Vagina (tissue), 2 donors: ENCODE measurements around the gene PPRC1. TPM values are rescaled to one million over a fixed set of nuclear protein-coding genes. Genes with fewer than 3 reads are reported as not detected.

Source experiments
- DNase-seq, 2 donors: peaks; one replicate each; pipeline ENCODE4 v3.0.0-alpha.2; 2017; ENCODE audit errors: extremely low spot score in 2 of 2
- H3K27ac ChIP-seq: fragments of 200-600 bp; sonication (generic); one replicate; pipeline ENCODE4 v1.5.1; 2019
- H3K27me3 ChIP-seq: fragments of 200-600 bp; sonication (generic); one replicate; pipeline ENCODE4 v1.5.1; 2019
- H3K36me3 ChIP-seq, 2 donors: fragments of 200-600 bp; sonication (generic); one replicate each; pipeline ENCODE4 v1.5.1; 2017 to 2019
- H3K4me1 ChIP-seq: fragments of 200-600 bp; sonication (generic); one replicate; pipeline ENCODE4 v1.5.1; 2019
- H3K4me3 ChIP-seq, 2 donors: fragments of 200-600 bp; sonication (generic); 1 replicate in 1 of 2; 2 replicates in 1 of 2; pipeline ENCODE4 v1.5.1; 2016 to 2019
- H3K9me3 ChIP-seq: fragments of 200-600 bp; sonication (generic); one replicate; pipeline ENCODE4 v1.5.1; 2019
- CTCF ChIP-seq, 3 experiments: fragments of 450-650 bp in 2 of 3; fragments of 200-600 bp in 1 of 3; sonication (generic) in 1 of 3; IDR thresholded peaks; one replicate each; pipeline ENCODE4 v1.5.1; 2017 to 2019; ENCODE audit warnings: antibody characterized with exemption in 3 of 3, mild to moderate bottlenecking in 2 of 3, moderate library complexity in 2 of 3
- POLR2A ChIP-seq, 2 donors: fragments of 450-650 bp; IDR thresholded peaks; one replicate each; pipeline ENCODE4 v1.6.1; 2017; ENCODE audit warnings: antibody characterized with exemption in 2 of 2, mild to moderate bottlenecking in 2 of 2, moderate library complexity in 2 of 2
- POLR2AphosphoS5 ChIP-seq, 2 donors: sonication (generic); formaldehyde crosslinking; IDR thresholded peaks; one replicate each; pipeline ENCODE4 v1.9.0; 2017; ENCODE audit warnings: antibody characterized with exemption in 2 of 2, mild to moderate bottlenecking in 2 of 2, low read depth in 1 of 2; ENCODE audit not compliant: insufficient read depth in 1 of 2
- intact Hi-C: fragments of 100-400 bp; cut with DNase I; formaldehyde crosslinking; loops from one replicate; pipeline ENCODE4 v1.15.1; 2023
- total RNA-seq: library from RNA; depleted of rRNA; stranded (reverse); fragments of >200 nt; gene quantifications from one replicate; pipeline ENCODE4 v1.2.3, GENCODE V29; 2016

PPRC1 gene
- total RNA-seq, 1 donor from 2014 or later: 29.5 TPM

GRCh38 chr10:102139281-102140110 lies 6.7 kb downstream of the PPRC1 start:
- no peak overlapping the region for H3K4me3 ChIP-seq
- TF ChIP-seq CTCF (IDR thresholded peaks at IDR 0.05) (no peak), POLR2AphosphoS5 (IDR thresholded peaks at IDR 0.05; ENCODE audit: insufficient read depth in 1 of 2, low read depth in 1 of 2) (no peak), POLR2A (IDR thresholded peaks at IDR 0.05) (no peak)
- H3K36me3 ChIP-seq: peaks cover 4 to 46% of the 10 kb centered on the region in 2 donors
- no peak overlapping the region for H3K27ac ChIP-seq
- no peaks in the 10 kb centered on the region for H3K27me3 ChIP-seq
- no peak for DNase-seq
- intact Hi-C loops: no loop called here
- H3K9me3 ChIP-seq: no peaks in the 10 kb centered on the region
- H3K4me1 ChIP-seq: peaks cover 28% of the 10 kb centered on the region

- peaks cover 4 to 53% of the 10 kb centered on the region in 2 donors for H3K36me3 ChIP-seq
- H3K4me1 ChIP-seq: peaks cover 21% of the 10 kb centered on the region
- TF ChIP-seq POLR2AphosphoS5 (IDR thresholded peaks at IDR 0.05; ENCODE audit: insufficient read depth in 1 of 2, low read depth in 1 of 2) (no peak), CTCF (IDR thresholded peaks at IDR 0.05) (no peak), POLR2A (IDR thresholded peaks at IDR 0.05) (no peak)
- H3K4me3 ChIP-seq: no peak overlapping the region
- DNase-seq: no peak
- H3K9me3 ChIP-seq: no peaks in the 10 kb centered on the region
- H3K27me3 ChIP-seq: no peaks in the 10 kb centered on the region
- intact Hi-C loops: no loop called here
- no peak overlapping the region for H3K27ac ChIP-seq
Observed at GRCh38 chr10:102140218-102140617, 7.4 kb downstream of the PPRC1 start.

- DNase-seq: no peak
- no peak for TF ChIP-seq POLR2AphosphoS5 (IDR thresholded peaks at IDR 0.05; ENCODE audit: insufficient read depth in 1 of 2, low read depth in 1 of 2)
- TF ChIP-seq POLR2A (IDR thresholded peaks at IDR 0.05): no peak
- TF ChIP-seq CTCF (IDR thresholded peaks at IDR 0.05): no peak
- H3K27me3 ChIP-seq: no peaks in the 10 kb centered on the region
- H3K9me3 ChIP-seq: no peaks in the 10 kb centered on the region
- no peak overlapping the region for H3K27ac ChIP-seq
- intact Hi-C loops: no loop called here
- peaks cover 13% of the 10 kb centered on the region for H3K4me1 ChIP-seq
- H3K36me3 ChIP-seq: peaks cover 4 to 53% of the 10 kb centered on the region in 2 donors
- no peak overlapping the region for H3K4me3 ChIP-seq
Observed at GRCh38 chr10:102140913-102141540, 8.2 kb downstream of the PPRC1 start.

- H3K36me3 ChIP-seq: peaks cover 4 to 53% of the 10 kb centered on the region in 2 donors
- no peak for DNase-seq
Observed at GRCh38 chr10:102141583-102142107, 8.8 kb downstream of the PPRC1 start.

More at GRCh38 chr10:102141583-102142107, 8.8 kb downstream of the PPRC1 start:
- TF ChIP-seq POLR2A (IDR thresholded peaks at IDR 0.05) (no peak), POLR2AphosphoS5 (IDR thresholded peaks at IDR 0.05; ENCODE audit: insufficient read depth in 1 of 2, low read depth in 1 of 2) (no peak), CTCF (IDR thresholded peaks at IDR 0.05) (no peak)
- Histone ChIP-seq H3K4me1 (peaks cover 7% of the 10 kb centered on the region), H3K4me3 (no peak overlapping the region), H3K27ac (no peak overlapping the region), H3K9me3 (no peaks in the 10 kb centered on the region), H3K27me3 (no peaks in the 10 kb centered on the region)
- intact Hi-C loops: no loop called here
